ENCODE measurements around the gene ANGEL1. TPM values are rescaled to one million over a fixed set of nuclear protein-coding genes. Genes with fewer than 3 reads are reported as not detected.
A peak's percentile ranks its signal among the peaks of the same experiment; 100 is the strongest.

ANGEL1 gene, protein sequence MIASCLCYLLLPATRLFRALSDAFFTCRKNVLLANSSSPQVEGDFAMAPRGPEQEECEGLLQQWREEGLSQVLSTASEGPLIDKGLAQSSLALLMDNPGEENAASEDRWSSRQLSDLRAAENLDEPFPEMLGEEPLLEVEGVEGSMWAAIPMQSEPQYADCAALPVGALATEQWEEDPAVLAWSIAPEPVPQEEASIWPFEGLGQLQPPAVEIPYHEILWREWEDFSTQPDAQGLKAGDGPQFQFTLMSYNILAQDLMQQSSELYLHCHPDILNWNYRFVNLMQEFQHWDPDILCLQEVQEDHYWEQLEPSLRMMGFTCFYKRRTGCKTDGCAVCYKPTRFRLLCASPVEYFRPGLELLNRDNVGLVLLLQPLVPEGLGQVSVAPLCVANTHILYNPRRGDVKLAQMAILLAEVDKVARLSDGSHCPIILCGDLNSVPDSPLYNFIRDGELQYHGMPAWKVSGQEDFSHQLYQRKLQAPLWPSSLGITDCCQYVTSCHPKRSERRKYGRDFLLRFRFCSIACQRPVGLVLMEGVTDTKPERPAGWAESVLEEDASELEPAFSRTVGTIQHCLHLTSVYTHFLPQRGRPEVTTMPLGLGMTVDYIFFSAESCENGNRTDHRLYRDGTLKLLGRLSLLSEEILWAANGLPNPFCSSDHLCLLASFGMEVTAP
- polyA plus RNA-seq (2012; ENCODE audit: insufficient read depth, insufficient read length, low read depth) = 23.5 TPM

DNA sequence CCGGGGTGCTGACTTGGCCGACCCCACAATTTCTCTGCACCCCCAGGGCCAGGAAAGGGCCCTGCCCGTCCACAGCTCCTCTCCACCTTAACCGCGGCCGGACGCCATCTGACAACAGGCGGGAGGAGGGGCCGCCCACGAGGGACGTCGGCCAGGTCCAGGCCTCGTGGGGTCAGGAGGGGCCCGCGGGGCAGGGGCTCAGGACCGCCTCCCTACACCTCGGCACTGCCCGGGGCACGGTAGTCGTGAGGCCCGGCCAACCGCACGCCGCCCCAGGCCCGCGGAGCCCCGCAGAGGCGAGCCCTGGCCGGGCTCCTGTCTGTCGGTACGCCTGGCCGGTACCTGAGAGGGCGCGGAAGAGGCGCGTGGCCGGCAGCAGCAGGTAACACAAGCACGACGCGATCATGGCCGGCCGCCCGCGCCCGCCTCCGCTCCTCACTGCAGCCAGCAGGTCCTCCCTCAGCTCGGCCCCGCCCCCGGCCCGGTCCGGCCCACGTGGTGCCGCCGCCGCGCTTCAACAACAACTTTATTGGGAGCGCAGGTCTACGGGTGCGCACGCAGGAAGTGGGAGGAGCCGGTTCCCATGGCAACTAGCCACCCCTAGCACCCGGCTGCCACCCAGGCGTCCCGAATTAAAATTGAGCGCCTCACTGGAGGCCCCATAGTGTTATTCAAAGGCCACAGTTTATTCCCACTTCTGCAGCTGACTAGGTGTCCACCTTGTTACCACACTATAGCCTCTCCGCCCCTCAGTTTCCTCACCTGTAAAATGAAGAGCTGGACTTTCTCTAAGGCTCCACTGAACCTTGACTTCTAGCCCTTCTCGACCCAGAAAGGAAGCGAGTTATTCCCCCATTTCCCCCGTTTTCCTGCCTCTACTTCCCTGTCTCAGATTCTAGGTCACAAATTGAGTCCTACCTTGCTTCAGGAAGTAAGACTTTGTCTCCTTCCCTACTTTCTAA, at the start of gene ANGEL1:
ANGEL1 (minus strand) TSS at position 461 of the 962 bp plus-strand sequence; CDS start at position 406, 55 bp downstream.
- DNase-seq = peak; percentile 97
- TF ChIP-seq, protein P1, sequence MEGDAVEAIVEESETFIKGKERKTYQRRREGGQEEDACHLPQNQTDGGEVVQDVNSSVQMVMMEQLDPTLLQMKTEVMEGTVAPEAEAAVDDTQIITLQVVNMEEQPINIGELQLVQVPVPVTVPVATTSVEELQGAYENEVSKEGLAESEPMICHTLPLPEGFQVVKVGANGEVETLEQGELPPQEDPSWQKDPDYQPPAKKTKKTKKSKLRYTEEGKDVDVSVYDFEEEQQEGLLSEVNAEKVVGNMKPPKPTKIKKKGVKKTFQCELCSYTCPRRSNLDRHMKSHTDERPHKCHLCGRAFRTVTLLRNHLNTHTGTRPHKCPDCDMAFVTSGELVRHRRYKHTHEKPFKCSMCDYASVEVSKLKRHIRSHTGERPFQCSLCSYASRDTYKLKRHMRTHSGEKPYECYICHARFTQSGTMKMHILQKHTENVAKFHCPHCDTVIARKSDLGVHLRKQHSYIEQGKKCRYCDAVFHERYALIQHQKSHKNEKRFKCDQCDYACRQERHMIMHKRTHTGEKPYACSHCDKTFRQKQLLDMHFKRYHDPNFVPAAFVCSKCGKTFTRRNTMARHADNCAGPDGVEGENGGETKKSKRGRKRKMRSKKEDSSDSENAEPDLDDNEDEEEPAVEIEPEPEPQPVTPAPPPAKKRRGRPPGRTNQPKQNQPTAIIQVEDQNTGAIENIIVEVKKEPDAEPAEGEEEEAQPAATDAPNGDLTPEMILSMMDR (IDR thresholded peaks at IDR 0.05; ENCODE audit: low read depth, low read length) = no peak
- Histone ChIP-seq H3K4me1 (peaks cover 8% of the 10 kb centered on the region), H3K9me3 (no peaks in the 10 kb centered on the region), H3K36me3 (peaks cover 5% of the 10 kb centered on the region), H3K27me3 (no peaks in the 10 kb centered on the region), H3K4me3 (ENCODE audit: low read depth, low read length) (peak within 1 kb of the TSS; percentile 88)

DNA sequence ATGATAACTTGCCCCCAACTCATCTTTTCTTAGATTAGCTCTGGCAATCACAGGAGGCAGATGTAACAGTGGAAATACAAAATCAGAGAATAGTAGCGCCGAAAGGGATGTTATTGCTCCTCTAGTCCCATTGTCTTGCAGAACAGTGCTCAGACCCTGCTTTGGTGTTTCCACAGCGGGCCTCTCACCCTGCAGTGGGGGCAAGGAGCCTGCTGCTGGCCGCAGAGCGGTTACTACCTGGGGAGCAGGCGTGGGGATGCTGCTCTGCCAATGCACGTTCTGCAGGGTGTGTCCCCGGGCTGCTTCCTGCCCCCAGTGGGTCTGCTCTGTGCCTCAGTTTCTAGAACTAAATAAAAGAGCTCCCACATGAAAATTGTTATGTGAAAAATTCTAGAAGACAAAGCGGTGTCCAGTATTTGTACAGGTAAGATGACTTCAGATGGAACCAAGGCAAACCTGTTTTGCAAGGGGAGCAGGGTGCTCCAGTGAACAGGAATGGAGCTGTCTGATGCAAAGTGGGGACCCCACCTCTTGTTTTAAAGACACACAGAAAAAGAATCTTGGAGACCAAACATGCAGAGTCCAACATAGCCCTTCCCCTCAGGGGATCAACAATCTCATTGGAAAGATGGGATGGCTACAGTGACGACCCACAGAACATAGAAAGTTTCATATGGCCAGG, 49.0 kb upstream of the ANGEL1 start:
- no peak for DNase-seq
- TF ChIP-seq, protein P1 (IDR thresholded peaks at IDR 0.05; ENCODE audit: low read depth, low read length) = no peak
- Histone ChIP-seq H3K9me3 (no peaks in the 10 kb centered on the region), H3K27me3 (no peaks in the 10 kb centered on the region), H3K4me1 (no peaks in the 10 kb centered on the region), H3K36me3 (no peaks in the 10 kb centered on the region), H3K4me3 (ENCODE audit: low read depth, low read length) (no peak overlapping the region)

DNA sequence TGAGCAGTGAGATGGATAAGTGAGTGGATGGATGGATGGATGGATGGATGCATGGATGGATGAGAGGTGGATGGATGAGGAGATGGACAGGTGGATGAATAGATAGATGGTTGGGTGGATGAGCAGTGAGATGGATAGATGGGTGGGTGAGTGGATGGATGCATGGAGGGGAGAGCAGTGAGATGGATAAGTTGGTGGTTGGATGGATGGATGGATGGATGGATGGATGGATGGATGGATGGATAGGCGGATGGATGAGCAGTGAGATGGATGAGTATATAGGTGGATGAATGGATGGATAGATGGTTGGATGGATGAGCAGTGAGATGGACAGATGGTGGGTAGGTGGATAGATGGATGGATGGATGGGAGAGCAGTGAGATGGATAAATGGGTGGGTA, 44.1 kb upstream of the ANGEL1 start:
- H3K4me1 ChIP-seq = no peaks in the 10 kb centered on the region
- no peaks in the 10 kb centered on the region for H3K9me3 ChIP-seq
- no peak overlapping the region for H3K4me3 ChIP-seq (ENCODE audit: low read depth, low read length)
- H3K36me3 ChIP-seq = no peaks in the 10 kb centered on the region
- no peak for DNase-seq
- TF ChIP-seq, protein P1 (IDR thresholded peaks at IDR 0.05; ENCODE audit: low read depth, low read length) = no peak
- no peaks in the 10 kb centered on the region; the same call in 1 of the 2 replicates for H3K27me3 ChIP-seq

DNA sequence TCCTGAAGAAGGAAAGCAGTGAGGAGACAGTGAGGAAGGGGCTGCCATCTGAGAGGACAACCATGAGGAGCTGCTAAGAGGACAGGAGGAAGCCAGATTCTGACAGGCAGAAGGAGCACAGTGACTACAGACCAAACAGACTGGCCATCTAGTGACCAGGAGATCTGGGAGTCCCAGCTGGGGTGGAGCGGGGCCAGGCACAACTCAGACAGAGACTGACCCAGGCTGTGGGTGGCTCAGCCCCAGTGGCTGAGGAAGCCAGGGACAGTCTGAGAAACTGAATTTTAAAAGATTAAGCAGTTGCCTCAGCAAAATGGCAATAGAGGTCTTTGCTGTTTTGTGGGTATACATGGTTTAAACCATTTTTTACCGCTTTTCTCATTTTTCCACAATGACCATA, 42.4 kb upstream of the ANGEL1 start:
- Histone ChIP-seq H3K9me3 (no peaks in the 10 kb centered on the region), H3K36me3 (no peaks in the 10 kb centered on the region), H3K4me1 (no peaks in the 10 kb centered on the region), H3K4me3 (ENCODE audit: low read depth, low read length) (no peak overlapping the region), H3K27me3 (no peaks in the 10 kb centered on the region; the same call in 1 of the 2 replicates)
- no peak for DNase-seq
- TF ChIP-seq, protein P1 (IDR thresholded peaks at IDR 0.05; ENCODE audit: low read depth, low read length) = no peak

DNA sequence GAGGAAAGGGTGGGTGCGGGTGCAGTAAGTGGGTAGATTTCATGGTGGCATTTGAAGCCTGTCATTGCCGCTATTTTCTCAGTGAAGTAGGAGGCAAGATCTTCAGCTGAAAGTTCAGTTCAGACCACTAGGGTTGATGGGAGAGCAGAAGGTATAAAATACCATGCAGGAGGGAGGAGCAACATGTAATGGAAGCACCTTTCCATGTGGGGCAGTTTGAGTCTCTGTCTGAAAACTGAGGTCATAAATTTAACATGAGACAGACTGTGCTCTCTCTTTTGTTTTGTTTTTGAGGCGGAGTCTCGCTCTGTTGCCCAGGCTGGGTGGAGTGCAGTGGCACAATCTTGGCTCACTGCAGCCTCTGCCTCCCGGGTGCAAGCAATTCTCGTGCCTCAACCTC, 36.2 kb upstream of the ANGEL1 start:
- Histone ChIP-seq H3K4me1 (no peaks in the 10 kb centered on the region), H3K4me3 (ENCODE audit: low read depth, low read length) (no peak overlapping the region), H3K9me3 (no peaks in the 10 kb centered on the region), H3K36me3 (no peaks in the 10 kb centered on the region), H3K27me3 (no peaks in the 10 kb centered on the region)
- TF ChIP-seq, protein P1 (IDR thresholded peaks at IDR 0.05; ENCODE audit: low read depth, low read length) = no peak
- DNase-seq = no peak
